PC-9 (cell line): Measurements from ENCODE around the gene ZFAND4.

Source experiments
- EZH2 ChIP-seq: fragments of 200-600 bp; sonication (generic); IDR thresholded peaks from 2 replicates; pipeline ENCODE4 v1.8.0; 2017; ENCODE audit warnings: antibody characterized with exemption, low read depth
- TF ChIP-seq, protein P1 (sequence below): fragments of 200-600 bp; sonication (generic); conservative IDR thresholded peaks from 2 replicates; pipeline ENCODE4 v1.6.1; 2017; ENCODE audit warnings: mixed run types, antibody characterized with exemption, mild to moderate bottlenecking, moderate library complexity

- TF ChIP-seq, protein P1, sequence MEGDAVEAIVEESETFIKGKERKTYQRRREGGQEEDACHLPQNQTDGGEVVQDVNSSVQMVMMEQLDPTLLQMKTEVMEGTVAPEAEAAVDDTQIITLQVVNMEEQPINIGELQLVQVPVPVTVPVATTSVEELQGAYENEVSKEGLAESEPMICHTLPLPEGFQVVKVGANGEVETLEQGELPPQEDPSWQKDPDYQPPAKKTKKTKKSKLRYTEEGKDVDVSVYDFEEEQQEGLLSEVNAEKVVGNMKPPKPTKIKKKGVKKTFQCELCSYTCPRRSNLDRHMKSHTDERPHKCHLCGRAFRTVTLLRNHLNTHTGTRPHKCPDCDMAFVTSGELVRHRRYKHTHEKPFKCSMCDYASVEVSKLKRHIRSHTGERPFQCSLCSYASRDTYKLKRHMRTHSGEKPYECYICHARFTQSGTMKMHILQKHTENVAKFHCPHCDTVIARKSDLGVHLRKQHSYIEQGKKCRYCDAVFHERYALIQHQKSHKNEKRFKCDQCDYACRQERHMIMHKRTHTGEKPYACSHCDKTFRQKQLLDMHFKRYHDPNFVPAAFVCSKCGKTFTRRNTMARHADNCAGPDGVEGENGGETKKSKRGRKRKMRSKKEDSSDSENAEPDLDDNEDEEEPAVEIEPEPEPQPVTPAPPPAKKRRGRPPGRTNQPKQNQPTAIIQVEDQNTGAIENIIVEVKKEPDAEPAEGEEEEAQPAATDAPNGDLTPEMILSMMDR: no peak
- TF ChIP-seq EZH2: no peak
These were observed 20.1 kb downstream of the ZFAND4 start for GRCh38 chr10:45652511-45652910.
